HepG2 (cell line): ENCODE results near the gene SHISA6. TPM values are rescaled to one million over a fixed set of nuclear protein-coding genes. Genes with fewer than 3 reads are reported as not detected.

Experiments used
- CHD4 ChIP-seq: fragments of 200-600 bp; sonication (generic); IDR thresholded peaks from 2 replicates; pipeline ENCODE4 v1.7.0; 2017; ENCODE audit warnings: mild to moderate bottlenecking, low read length, borderline replicate concordance
- EP300 ChIP-seq, 3 experiments: sonication (generic) in 1 of 3; formaldehyde crosslinking in 1 of 3; IDR thresholded peaks; 2 replicates each; pipeline versions ENCODE4 v1.5.1 to v1.6.1; 2011 to 2020; ENCODE audit warnings: low read depth in 2 of 3, low read length in 2 of 3, borderline replicate concordance in 1 of 3, improper control_type of control experiment in 1 of 3, mild to moderate bottlenecking in 1 of 3, missing genetic modification reagents in 1 of 3, moderate library complexity in 1 of 3
- GPN1 ChIP-seq: sonication (generic); formaldehyde crosslinking; IDR thresholded peaks from 2 replicates; pipeline ENCODE4 v1.5.1; 2020; ENCODE audit warnings: missing genetic modification reagents, borderline replicate concordance
- HMGXB3 ChIP-seq: sonication (generic); formaldehyde crosslinking; IDR thresholded peaks from 2 replicates; pipeline ENCODE4 v1.4.0; 2020; ENCODE audit warnings: missing genetic modification reagents, borderline replicate concordance
- HNF1A ChIP-seq, 2 experiments: sonication (generic) in 1 of 2; formaldehyde crosslinking in 1 of 2; IDR thresholded peaks; 2 replicates each; pipeline versions ENCODE4 v1.4.0 to v1.6.1; 2016 to 2020; ENCODE audit warnings: borderline replicate concordance in 1 of 2, low read depth in 1 of 2, mild to moderate bottlenecking in 1 of 2, missing genetic modification reagents in 1 of 2
- HNF4A ChIP-seq: sonication (generic); formaldehyde crosslinking; IDR thresholded peaks from 2 replicates; pipeline ENCODE4 v1.4.0; 2020; ENCODE audit warnings: missing genetic modification reagents
- HNRNPH1 ChIP-seq: fragments of 200-400 bp; formaldehyde crosslinking; optimal IDR thresholded peaks from 2 replicates; pipeline ENCODE3; 2017; ENCODE audit warnings: mild to moderate bottlenecking, low read depth, low read length
- HOXA9 ChIP-seq: sonication (generic); formaldehyde crosslinking; IDR thresholded peaks from 2 replicates; pipeline ENCODE4 v1.8.1; 2022; ENCODE audit warnings: missing genetic modification reagents, mild to moderate bottlenecking, moderate library complexity, borderline replicate concordance
- MBNL3 ChIP-seq: fragments of 250-450 bp; sonication (Bioruptor Pico); conservative IDR thresholded peaks from 2 replicates; pipeline ENCODE4 v1.8.0; 2022; ENCODE audit warnings: mild to moderate bottlenecking, inconsistent platforms
- MXI1 ChIP-seq: IDR thresholded peaks from 3 replicates; pipeline ENCODE4 v1.6.1; 2012; ENCODE audit warnings: low read depth, low read length, inconsistent platforms, borderline replicate concordance
- NCOA2 ChIP-seq: sonication (generic); formaldehyde crosslinking; IDR thresholded peaks from 2 replicates; pipeline ENCODE4 v1.8.0; 2022; ENCODE audit warnings: inconsistent platforms
- SPEN ChIP-seq: sonication (generic); formaldehyde crosslinking; IDR thresholded peaks from 2 replicates; pipeline ENCODE4 v1.5.1; 2020; ENCODE audit warnings: low read depth, mild to moderate bottlenecking, missing genetic modification reagents
- TFDP1 ChIP-seq: IDR thresholded peaks from 2 replicates; pipeline ENCODE4 v1.6.1; 2016; ENCODE audit warnings: missing compliant biosample characterization, missing genetic modification reagents, borderline replicate concordance
- ZBTB25 ChIP-seq: IDR thresholded peaks from 2 replicates; pipeline ENCODE4 v1.6.1; 2018; ENCODE audit warnings: missing genetic modification reagents
- ZNF256 ChIP-seq: sonication (generic); formaldehyde crosslinking; conservative IDR thresholded peaks from 2 replicates; pipeline ENCODE4 v1.4.0; 2020; ENCODE audit warnings: missing genetic modification reagents
- ZNF264 ChIP-seq: sonication (generic); formaldehyde crosslinking; IDR thresholded peaks from 2 replicates; pipeline ENCODE4 v1.4.0; 2020; ENCODE audit warnings: missing genetic modification reagents
- ZNF788 ChIP-seq: sonication (generic); formaldehyde crosslinking; IDR thresholded peaks from 2 replicates; pipeline ENCODE4 v1.5.0; 2020; ENCODE audit warnings: mild to moderate bottlenecking, missing genetic modification reagents, borderline replicate concordance
- ZSCAN12 ChIP-seq: sonication (generic); formaldehyde crosslinking; IDR thresholded peaks from 2 replicates; pipeline ENCODE4 v1.9.0; 2021; ENCODE audit warnings: mild to moderate bottlenecking, missing genetic modification reagents
- ZSCAN29 ChIP-seq: sonication (generic); formaldehyde crosslinking; conservative IDR thresholded peaks from 2 replicates; pipeline ENCODE4 v1.4.0; 2020; ENCODE audit warnings: mild to moderate bottlenecking, missing genetic modification reagents
- polyA plus RNA-seq, 8 experiments: library from polyadenylated mRNA; depleted of rRNA in 3 of 8; stranded (reverse) in 7 of 8; unstranded in 1 of 8; fragments of >200 nt; fragmentation: Illumina TruSeq in 4 of 8; extraction: Trizol in 4 of 8; gene quantifications; 2 replicates each; pipeline versions ENCODE4 v1.2.1 to v1.2.3, GENCODE V29; 2011 to 2016; ENCODE audit warnings: low read depth in 4 of 8, missing spikeins in 1 of 8, mixed read lengths in 1 of 8; ENCODE audit not compliant: insufficient read depth in 1 of 8
- total RNA-seq, 5 experiments: library from RNA; depleted of rRNA; stranded (reverse); fragments of >200 nt; fragmentation: Illumina TruSeq; extraction: Trizol; gene quantifications; 2 replicates each; pipeline ENCODE4 v1.2.3, GENCODE V29; 2016; ENCODE audit warnings: low read depth in 1 of 5

The SHISA6 gene
- total and polyA plus RNA-seq, 2 of the 13 experiments (the other 11 are each of a cell fraction or from before 2014, with no cell fraction given), result not detected

- TF ChIP-seq ZSCAN29 (CRISPR knock-in tag), result 0 out of 2 replicates have a peak, but pooled peaks have one; percentile 61
- TF ChIP-seq SPEN (CRISPR knock-in tag), result no peak
- TF ChIP-seq ZSCAN12 (CRISPR knock-in tag), result no peak
- TF ChIP-seq ZNF788 (CRISPR knock-in tag), result no peak
- TF ChIP-seq HNRNPH1, result no peak
- TF ChIP-seq ZBTB25 (CRISPR knock-in tag), result no peak
- TF ChIP-seq GPN1, result no peak
- TF ChIP-seq HMGXB3, result no peak
- TF ChIP-seq ZNF264 (CRISPR knock-in tag), result 0 out of 2 replicates have a peak, but pooled peaks have one; percentile 48
- TF ChIP-seq HNF1A (IDR thresholded peaks at IDR 0.05; ENCODE audit: low read depth), result no peak
- no peak for TF ChIP-seq HNF1A (CRISPR knock-in tag; IDR thresholded peaks at IDR 0.05; ENCODE audit: borderline replicate concordance)
- no peak for TF ChIP-seq HOXA9 (CRISPR knock-in tag)
- 0 out of 2 replicates have a peak, but pooled peaks have one; percentile 22 for TF ChIP-seq NCOA2 (CRISPR knock-in tag)
- TF ChIP-seq EP300 (IDR thresholded peaks at IDR 0.05; ENCODE audit: low read depth in 2 of 2, low read length in 2 of 2), result no peak
- TF ChIP-seq EP300 (CRISPR knock-in tag; IDR thresholded peaks at IDR 0.05; ENCODE audit: borderline replicate concordance), result no peak
- no peak for TF ChIP-seq ZNF256
- no peak for TF ChIP-seq MBNL3 (CRISPR knock-in tag)
- no peak for TF ChIP-seq TFDP1
- no peak for TF ChIP-seq CHD4
- TF ChIP-seq MXI1, result 0 out of 3 replicates have a peak, but pooled peaks have one; percentile 33
- peak; percentile 21; the same call in 1 of the 2 replicates for TF ChIP-seq HNF4A (CRISPR knock-in tag)
These were observed 367.4 kb downstream of the SHISA6 start (continued) for GRCh38 chr17:11608396-11608795.
